GM06990 (cell line): Measurements from ENCODE around the gene SNU13.
"Not testable (repeated sequence)": the region's sequence is repeated elsewhere in the genome, so short reads cannot be mapped to it uniquely, and the experiment has no call there.

Source experiments
- DNase-seq: peaks from one replicate; pipeline ENCODE4 v3.0.0-alpha.2; 2011; ENCODE audit not compliant: insufficient read length; ENCODE audit errors: extremely low read depth
- H3K27me3 ChIP-seq: replicated peaks from 2 replicates; pipeline ENCODE4 v1.6.0; 2011; ENCODE audit warnings: low read length; ENCODE audit not compliant: control insufficient read depth, insufficient read depth
- H3K36me3 ChIP-seq: 2 replicates; pipeline ENCODE4 v1.5.1; 2011; ENCODE audit warnings: low read length; ENCODE audit not compliant: control insufficient read depth, insufficient read depth
- H3K4me3 ChIP-seq: replicated peaks from 2 replicates; pipeline ENCODE4 v1.5.1; 2011; ENCODE audit warnings: low read depth, mild to moderate bottlenecking, control low read depth, low read length
- TF ChIP-seq, protein P1 (sequence below): IDR thresholded peaks from 2 replicates; pipeline ENCODE4 v1.5.1; 2011; ENCODE audit warnings: low read length, control low read depth, mild to moderate bottlenecking, inconsistent platforms; ENCODE audit not compliant: insufficient read depth, poor library complexity, severe bottlenecking

Gene SNU13

DNA sequence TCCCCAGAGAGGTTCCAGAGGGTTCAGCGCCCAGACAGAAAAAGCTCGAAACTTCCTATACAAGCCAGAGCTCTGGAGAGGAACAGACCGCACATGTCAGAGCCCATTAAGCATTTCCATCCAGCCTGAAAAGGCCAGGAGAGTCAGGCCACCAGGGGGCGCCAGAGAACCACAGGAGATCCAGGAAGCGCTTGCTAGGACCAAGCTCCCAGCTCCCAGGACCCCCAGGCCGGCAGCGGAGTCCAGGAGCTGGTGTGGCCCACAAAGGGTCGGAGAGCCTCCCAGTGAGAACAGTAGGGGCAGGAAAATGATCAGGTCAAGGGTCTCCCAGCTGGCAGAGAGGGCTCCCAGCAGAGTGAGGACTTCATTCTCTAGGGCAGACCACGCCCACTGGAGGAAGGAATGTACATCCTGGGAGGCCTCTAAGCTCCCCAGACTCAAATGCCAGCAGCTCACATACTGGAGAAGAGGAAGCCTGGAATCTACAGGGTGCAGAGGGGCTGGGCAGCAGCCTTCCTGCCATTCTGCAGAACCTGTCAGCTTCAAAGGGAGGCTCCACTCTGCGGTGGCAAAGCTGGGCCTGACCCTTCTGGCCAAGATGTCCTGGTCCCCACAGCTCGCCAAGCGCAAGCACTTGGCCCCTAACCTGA is 8.6 kb upstream of the SNU13 start:
- H3K36me3 ChIP-seq: peaks cover 1% of the 10 kb centered on the region
- no peak overlapping the region for H3K4me3 ChIP-seq
- TF ChIP-seq, protein P1, sequence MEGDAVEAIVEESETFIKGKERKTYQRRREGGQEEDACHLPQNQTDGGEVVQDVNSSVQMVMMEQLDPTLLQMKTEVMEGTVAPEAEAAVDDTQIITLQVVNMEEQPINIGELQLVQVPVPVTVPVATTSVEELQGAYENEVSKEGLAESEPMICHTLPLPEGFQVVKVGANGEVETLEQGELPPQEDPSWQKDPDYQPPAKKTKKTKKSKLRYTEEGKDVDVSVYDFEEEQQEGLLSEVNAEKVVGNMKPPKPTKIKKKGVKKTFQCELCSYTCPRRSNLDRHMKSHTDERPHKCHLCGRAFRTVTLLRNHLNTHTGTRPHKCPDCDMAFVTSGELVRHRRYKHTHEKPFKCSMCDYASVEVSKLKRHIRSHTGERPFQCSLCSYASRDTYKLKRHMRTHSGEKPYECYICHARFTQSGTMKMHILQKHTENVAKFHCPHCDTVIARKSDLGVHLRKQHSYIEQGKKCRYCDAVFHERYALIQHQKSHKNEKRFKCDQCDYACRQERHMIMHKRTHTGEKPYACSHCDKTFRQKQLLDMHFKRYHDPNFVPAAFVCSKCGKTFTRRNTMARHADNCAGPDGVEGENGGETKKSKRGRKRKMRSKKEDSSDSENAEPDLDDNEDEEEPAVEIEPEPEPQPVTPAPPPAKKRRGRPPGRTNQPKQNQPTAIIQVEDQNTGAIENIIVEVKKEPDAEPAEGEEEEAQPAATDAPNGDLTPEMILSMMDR: peak; percentile 97
- H3K27me3 ChIP-seq: no peaks in the 10 kb centered on the region
- peak; percentile 72 for DNase-seq

DNA sequence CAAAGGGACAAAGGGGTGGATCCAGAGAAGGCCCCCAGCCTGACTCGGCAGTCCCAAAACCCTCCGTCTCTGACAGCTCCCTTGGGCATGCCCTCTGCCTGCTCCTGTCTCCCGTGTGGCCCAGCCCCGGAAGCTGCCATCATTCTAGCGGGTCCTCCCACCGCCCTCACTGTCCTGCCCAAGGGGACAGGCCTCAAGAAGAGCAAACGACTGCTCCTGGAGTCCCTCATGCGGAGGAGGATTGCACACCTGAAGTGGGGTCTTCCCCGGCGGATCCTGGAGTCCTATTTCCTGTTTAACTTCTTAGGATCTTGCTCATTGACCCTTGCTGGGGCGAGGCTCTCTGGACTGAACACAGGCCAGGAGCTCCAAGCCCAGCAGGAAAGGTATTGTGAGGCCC is 8.0 kb upstream of the SNU13 start:
- Histone ChIP-seq H3K27me3 (no peaks in the 10 kb centered on the region), H3K36me3 (peaks cover 1% of the 10 kb centered on the region), H3K4me3 (no peak overlapping the region)
- no peak for DNase-seq
- TF ChIP-seq, protein P1: no peak

DNA sequence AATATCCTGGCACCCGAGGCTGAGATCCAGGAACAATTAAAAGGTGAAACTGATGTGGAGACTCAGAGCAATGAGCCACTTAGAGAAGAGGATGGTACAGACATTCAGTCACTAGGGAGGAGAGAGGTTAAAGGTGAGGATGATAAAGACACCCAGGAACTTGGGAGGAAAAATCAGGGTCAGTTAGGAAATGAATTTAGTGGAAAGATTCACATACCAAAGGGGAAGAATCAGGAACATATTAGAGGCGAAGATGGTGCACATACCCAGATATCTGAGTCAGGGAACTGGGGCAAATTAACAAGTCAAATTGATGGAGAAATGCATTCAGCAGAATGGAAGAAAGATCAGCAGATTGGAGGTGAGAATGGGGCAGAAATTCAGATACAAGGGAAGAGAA is 6.5 kb upstream of the SNU13 start:
- Histone ChIP-seq H3K4me3 (no peak overlapping the region), H3K36me3 (peaks cover 4% of the 10 kb centered on the region), H3K27me3 (no peaks in the 10 kb centered on the region)
- TF ChIP-seq, protein P1: no peak
- no peak for DNase-seq

DNA sequence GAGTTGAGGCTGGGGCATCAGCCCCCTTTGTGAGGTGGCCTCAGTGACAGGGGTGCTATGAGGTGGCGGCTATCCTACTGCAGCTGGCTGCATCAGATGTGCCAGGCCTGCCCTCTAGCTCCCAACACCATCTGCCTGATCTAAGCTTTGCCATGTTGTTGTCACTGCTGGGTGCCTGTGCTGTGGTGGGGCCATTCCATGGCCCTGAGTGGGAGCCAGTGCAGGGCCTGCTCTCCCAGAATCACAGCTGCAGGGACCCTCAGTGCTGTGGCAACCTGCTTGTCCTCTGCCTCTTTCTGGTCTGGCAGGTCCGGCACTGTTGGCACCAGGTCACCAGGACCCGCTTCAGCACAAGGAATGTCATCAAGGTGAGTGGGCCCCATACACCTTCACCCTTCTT is 1.8 kb upstream of the SNU13 start:
- Histone ChIP-seq H3K36me3 (peaks cover 3% of the 10 kb centered on the region), H3K27me3 (no peaks in the 10 kb centered on the region), H3K4me3 (no peak overlapping the region)
- DNase-seq: no peak
- TF ChIP-seq, protein P1: no peak

DNA sequence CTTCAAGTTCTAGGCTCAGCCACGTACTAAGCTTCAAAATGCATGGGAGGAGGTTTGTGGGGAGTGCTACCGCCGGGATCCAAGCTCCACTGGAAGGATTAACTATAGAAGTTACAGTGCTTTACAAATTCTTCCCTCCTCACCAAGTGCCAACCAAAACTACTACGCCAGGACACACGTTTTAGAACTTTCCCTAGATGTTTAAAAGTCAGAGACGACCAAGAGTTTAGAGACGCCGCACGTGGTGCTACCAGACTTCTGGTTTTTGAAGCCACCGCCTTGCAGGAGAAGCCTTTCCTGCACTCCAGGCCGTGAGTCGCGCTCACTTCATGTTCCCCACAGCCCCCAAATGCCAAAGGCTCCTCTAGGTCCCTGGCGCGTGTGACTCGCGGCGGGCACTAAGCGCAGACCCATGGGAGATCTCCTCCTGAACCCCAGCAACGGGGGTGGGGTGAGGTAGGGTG is 734 bp downstream of the SNU13 start:
- H3K36me3 ChIP-seq: peaks cover 3% of the 10 kb centered on the region; the same call in 1 of the 2 replicates
- TF ChIP-seq, protein P1: no peak
- H3K4me3 ChIP-seq: peak overlapping the region; percentile 88
- DNase-seq: no peak
- no peaks in the 10 kb centered on the region for H3K27me3 ChIP-seq

DNA sequence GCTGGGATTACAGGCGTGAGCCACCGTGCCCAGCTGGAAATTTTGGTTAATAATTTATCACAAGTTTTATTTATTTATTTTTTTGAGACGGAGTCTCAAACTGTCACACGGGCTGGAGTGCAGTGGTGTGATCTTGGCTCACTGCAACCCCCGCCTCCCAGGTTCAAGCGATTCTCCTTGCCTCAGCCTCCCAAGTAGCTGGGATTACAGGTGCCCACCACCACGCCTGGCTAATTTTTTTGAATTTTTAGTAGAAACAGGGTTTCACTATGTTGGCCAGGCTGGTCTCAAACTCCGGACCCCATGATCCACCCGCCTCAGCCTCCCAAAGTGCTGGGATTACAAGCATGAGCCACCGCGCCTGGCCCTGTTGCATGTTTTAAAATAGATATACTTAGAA is 1.8 kb downstream of the SNU13 start:
- H3K36me3 ChIP-seq, H3K27me3 ChIP-seq, DNase-seq: not testable (repeated sequence)
- peak overlapping the region; percentile 88 for H3K4me3 ChIP-seq
